WTC11 (cell line): ENCODE results near the gene CPNE1. TPM values are rescaled to one million over a fixed set of nuclear protein-coding genes. Genes with fewer than 3 reads are reported as not detected.

Source experiments
- ATF3 ChIP-seq: sonication (generic); formaldehyde crosslinking; conservative IDR thresholded peaks from 2 replicates; pipeline ENCODE4 v1.8.1; 2022; ENCODE audit warnings: mild to moderate bottlenecking, missing genetic modification reagents
- ATF6 ChIP-seq: sonication (generic); formaldehyde crosslinking; IDR thresholded peaks from 2 replicates; pipeline ENCODE4 v1.8.1; 2023; ENCODE audit warnings: mild to moderate bottlenecking, missing genetic modification reagents
- ETV6 ChIP-seq: sonication (generic); formaldehyde crosslinking; IDR thresholded peaks from 2 replicates; pipeline ENCODE4 v1.8.1; 2022; ENCODE audit warnings: mild to moderate bottlenecking, missing genetic modification reagents
- FOXJ3 ChIP-seq: sonication (generic); formaldehyde crosslinking; IDR thresholded peaks from 2 replicates; pipeline ENCODE4 v1.9.0; 2021; ENCODE audit warnings: missing genetic modification reagents, mild to moderate bottlenecking, borderline replicate concordance
- FOXK1 ChIP-seq: sonication (generic); formaldehyde crosslinking; IDR thresholded peaks from 2 replicates; pipeline ENCODE4 v1.8.0; 2022; ENCODE audit warnings: mild to moderate bottlenecking, moderate library complexity, missing genetic modification reagents
- GRHL2 ChIP-seq: fragments of 250-450 bp; sonication (Bioruptor Pico); IDR thresholded peaks from 2 replicates; pipeline ENCODE4 v1.8.0; 2022; ENCODE audit warnings: mild to moderate bottlenecking, moderate library complexity; ENCODE audit not compliant: insufficient replicate concordance, severe bottlenecking
- GTF2I ChIP-seq: fragments of 250-450 bp; sonication (Bioruptor Pico); conservative IDR thresholded peaks from 2 replicates; pipeline ENCODE4 v1.4.0; 2021; ENCODE audit warnings: mild to moderate bottlenecking
- HMGA2 ChIP-seq: fragments of 250-450 bp; sonication (Bioruptor Pico); IDR thresholded peaks from 2 replicates; pipeline ENCODE4 v1.4.0; 2021; ENCODE audit warnings: mild to moderate bottlenecking, moderate library complexity
- NFYB ChIP-seq: sonication (generic); formaldehyde crosslinking; conservative IDR thresholded peaks from 2 replicates; pipeline ENCODE4 v1.8.0; 2022; ENCODE audit warnings: low read depth, missing genetic modification reagents
- NR1H2 ChIP-seq: sonication (generic); formaldehyde crosslinking; IDR thresholded peaks from 2 replicates; pipeline ENCODE4 v1.9.0; 2021; ENCODE audit warnings: mild to moderate bottlenecking, moderate library complexity, missing genetic modification reagents
- TEAD4 ChIP-seq: sonication (generic); formaldehyde crosslinking; IDR thresholded peaks from 2 replicates; pipeline ENCODE4 v1.8.0; 2022; ENCODE audit warnings: mild to moderate bottlenecking, missing genetic modification reagents
- ZNF219 ChIP-seq: sonication (generic); formaldehyde crosslinking; IDR thresholded peaks from 2 replicates; pipeline ENCODE4 v1.8.0; 2023; ENCODE audit warnings: missing genetic modification reagents, mild to moderate bottlenecking, borderline replicate concordance
- ZNF281 ChIP-seq: sonication (generic); formaldehyde crosslinking; IDR thresholded peaks from 2 replicates; pipeline ENCODE4 v1.8.0; 2023; ENCODE audit warnings: mild to moderate bottlenecking, missing genetic modification reagents
- ZNF396 ChIP-seq: fragments of 250-450 bp; sonication (Bioruptor Pico); IDR thresholded peaks from 2 replicates; pipeline ENCODE4 v1.8.0; 2021; ENCODE audit warnings: mild to moderate bottlenecking, moderate library complexity, borderline replicate concordance
- ZNF512 ChIP-seq: sonication (generic); formaldehyde crosslinking; IDR thresholded peaks from 2 replicates; pipeline ENCODE4 v1.8.1; 2022; ENCODE audit warnings: missing genetic modification reagents, borderline replicate concordance
- total RNA-seq: library from RNA; stranded (reverse); gene quantifications from 3 replicates; pipeline ENCODE4 v1.2.3, GENCODE V29; 2021
- TF ChIP-seq, protein P1 (sequence below): sonication (generic); formaldehyde crosslinking; IDR thresholded peaks from 2 replicates; pipeline ENCODE4 v1.8.1; 2023; ENCODE audit warnings: mild to moderate bottlenecking, missing genetic modification reagents, borderline replicate concordance
- TF ChIP-seq, protein P2 (sequence below): fragments of 250-450 bp; sonication (Bioruptor Pico); IDR thresholded peaks from 2 replicates; pipeline ENCODE4 v1.9.0; 2021; ENCODE audit warnings: mild to moderate bottlenecking, borderline replicate concordance
- TF ChIP-seq, protein P3 (sequence below): sonication (generic); formaldehyde crosslinking; conservative IDR thresholded peaks from 2 replicates; pipeline ENCODE4 v1.8.1; 2023; ENCODE audit warnings: mild to moderate bottlenecking, low read depth, missing genetic modification reagents, moderate library complexity

Gene CPNE1
- total RNA-seq, 1 experiment from 2014 or later = 312 TPM

DNA sequence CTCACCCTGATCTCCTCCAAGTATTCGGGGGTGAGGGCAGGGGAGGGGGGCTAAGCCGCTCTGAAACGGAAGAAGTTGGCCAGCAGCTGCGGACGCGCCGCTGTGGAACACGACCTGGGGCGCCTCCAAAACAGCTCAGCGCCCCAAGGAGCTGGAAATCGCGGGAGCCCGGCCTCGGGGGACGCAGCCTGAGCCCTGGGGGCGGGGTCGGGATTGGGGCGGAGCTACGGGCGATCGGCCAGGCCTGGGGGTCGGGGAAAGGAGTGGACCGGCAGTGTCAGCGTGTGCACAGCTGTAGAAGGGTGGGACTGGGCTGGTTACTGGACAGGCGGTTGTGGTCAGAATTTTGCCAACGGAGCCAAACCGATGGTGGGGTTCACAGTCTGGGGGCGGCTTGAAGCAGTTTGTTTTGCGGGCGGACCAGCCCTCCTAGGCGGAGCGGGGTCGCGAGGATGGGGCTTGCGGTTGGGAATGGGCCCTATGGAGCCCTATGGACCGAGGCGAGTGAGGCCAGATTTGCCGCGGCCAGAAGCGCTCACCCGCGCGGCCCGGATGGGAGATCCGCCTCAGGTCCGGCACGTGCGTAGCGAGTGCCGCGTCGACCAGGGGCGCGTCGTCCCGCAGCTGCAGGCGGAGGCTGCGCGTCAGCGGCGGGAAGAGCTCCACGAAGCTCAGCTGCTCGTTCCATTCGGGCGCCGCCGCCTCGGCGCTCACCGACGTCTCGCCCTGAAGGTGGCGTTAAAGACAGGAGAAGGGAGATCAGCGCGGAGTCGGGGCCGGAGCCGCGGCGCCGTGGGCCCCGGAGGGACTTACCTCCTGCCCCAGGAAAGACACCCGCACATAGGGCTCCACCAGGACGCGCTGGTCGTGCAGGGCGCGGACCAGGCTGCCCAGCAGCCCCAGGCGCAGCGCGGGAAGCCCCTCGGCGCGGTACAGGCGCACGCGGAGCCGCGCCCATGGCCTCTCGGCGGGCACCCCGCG lies 63.4 kb downstream of the CPNE1 start (continued):
- TF ChIP-seq ATF3 (CRISPR knock-in tag) (peak; percentile 98), NR1H2 (CRISPR knock-in tag) (peak; percentile 96), TEAD4 (CRISPR knock-in tag) (peak; percentile 97), ETV6 (CRISPR knock-in tag) (peak; percentile 99), GRHL2 (CRISPR knock-in tag) (no peak), HMGA2 (CRISPR knock-in tag) (no peak), NFYB (CRISPR knock-in tag) (peak; percentile 65), ZNF512 (peak; percentile 81; the same call in 1 of the 2 replicates), FOXK1 (CRISPR knock-in tag) (peak; percentile 98), ZNF281 (peak; percentile 96), FOXJ3 (CRISPR knock-in tag) (peak; percentile 84; the same call in 1 of the 2 replicates), GTF2I (CRISPR knock-in tag) (no peak), ZNF219 (CRISPR knock-in tag) (peak; percentile 97), ATF6 (CRISPR knock-in tag) (no peak), ZNF396 (CRISPR knock-in tag) (no peak)
- TF ChIP-seq, protein P1, sequence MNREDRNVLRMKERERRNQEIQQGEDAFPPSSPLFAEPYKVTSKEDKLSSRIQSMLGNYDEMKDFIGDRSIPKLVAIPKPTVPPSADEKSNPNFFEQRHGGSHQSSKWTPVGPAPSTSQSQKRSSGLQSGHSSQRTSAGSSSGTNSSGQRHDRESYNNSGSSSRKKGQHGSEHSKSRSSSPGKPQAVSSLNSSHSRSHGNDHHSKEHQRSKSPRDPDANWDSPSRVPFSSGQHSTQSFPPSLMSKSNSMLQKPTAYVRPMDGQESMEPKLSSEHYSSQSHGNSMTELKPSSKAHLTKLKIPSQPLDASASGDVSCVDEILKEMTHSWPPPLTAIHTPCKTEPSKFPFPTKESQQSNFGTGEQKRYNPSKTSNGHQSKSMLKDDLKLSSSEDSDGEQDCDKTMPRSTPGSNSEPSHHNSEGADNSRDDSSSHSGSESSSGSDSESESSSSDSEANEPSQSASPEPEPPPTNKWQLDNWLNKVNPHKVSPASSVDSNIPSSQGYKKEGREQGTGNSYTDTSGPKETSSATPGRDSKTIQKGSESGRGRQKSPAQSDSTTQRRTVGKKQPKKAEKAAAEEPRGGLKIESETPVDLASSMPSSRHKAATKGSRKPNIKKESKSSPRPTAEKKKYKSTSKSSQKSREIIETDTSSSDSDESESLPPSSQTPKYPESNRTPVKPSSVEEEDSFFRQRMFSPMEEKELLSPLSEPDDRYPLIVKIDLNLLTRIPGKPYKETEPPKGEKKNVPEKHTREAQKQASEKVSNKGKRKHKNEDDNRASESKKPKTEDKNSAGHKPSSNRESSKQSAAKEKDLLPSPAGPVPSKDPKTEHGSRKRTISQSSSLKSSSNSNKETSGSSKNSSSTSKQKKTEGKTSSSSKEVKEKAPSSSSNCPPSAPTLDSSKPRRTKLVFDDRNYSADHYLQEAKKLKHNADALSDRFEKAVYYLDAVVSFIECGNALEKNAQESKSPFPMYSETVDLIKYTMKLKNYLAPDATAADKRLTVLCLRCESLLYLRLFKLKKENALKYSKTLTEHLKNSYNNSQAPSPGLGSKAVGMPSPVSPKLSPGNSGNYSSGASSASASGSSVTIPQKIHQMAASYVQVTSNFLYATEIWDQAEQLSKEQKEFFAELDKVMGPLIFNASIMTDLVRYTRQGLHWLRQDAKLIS = no peak; the same call in 1 of the 2 replicates
- TF ChIP-seq, protein P2, sequence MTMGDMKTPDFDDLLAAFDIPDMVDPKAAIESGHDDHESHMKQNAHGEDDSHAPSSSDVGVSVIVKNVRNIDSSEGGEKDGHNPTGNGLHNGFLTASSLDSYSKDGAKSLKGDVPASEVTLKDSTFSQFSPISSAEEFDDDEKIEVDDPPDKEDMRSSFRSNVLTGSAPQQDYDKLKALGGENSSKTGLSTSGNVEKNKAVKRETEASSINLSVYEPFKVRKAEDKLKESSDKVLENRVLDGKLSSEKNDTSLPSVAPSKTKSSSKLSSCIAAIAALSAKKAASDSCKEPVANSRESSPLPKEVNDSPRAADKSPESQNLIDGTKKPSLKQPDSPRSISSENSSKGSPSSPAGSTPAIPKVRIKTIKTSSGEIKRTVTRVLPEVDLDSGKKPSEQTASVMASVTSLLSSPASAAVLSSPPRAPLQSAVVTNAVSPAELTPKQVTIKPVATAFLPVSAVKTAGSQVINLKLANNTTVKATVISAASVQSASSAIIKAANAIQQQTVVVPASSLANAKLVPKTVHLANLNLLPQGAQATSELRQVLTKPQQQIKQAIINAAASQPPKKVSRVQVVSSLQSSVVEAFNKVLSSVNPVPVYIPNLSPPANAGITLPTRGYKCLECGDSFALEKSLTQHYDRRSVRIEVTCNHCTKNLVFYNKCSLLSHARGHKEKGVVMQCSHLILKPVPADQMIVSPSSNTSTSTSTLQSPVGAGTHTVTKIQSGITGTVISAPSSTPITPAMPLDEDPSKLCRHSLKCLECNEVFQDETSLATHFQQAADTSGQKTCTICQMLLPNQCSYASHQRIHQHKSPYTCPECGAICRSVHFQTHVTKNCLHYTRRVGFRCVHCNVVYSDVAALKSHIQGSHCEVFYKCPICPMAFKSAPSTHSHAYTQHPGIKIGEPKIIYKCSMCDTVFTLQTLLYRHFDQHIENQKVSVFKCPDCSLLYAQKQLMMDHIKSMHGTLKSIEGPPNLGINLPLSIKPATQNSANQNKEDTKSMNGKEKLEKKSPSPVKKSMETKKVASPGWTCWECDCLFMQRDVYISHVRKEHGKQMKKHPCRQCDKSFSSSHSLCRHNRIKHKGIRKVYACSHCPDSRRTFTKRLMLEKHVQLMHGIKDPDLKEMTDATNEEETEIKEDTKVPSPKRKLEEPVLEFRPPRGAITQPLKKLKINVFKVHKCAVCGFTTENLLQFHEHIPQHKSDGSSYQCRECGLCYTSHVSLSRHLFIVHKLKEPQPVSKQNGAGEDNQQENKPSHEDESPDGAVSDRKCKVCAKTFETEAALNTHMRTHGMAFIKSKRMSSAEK (CRISPR knock-in tag) = no peak
- TF ChIP-seq, protein P3, sequence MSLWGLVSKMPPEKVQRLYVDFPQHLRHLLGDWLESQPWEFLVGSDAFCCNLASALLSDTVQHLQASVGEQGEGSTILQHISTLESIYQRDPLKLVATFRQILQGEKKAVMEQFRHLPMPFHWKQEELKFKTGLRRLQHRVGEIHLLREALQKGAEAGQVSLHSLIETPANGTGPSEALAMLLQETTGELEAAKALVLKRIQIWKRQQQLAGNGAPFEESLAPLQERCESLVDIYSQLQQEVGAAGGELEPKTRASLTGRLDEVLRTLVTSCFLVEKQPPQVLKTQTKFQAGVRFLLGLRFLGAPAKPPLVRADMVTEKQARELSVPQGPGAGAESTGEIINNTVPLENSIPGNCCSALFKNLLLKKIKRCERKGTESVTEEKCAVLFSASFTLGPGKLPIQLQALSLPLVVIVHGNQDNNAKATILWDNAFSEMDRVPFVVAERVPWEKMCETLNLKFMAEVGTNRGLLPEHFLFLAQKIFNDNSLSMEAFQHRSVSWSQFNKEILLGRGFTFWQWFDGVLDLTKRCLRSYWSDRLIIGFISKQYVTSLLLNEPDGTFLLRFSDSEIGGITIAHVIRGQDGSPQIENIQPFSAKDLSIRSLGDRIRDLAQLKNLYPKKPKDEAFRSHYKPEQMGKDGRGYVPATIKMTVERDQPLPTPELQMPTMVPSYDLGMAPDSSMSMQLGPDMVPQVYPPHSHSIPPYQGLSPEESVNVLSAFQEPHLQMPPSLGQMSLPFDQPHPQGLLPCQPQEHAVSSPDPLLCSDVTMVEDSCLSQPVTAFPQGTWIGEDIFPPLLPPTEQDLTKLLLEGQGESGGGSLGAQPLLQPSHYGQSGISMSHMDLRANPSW (CRISPR knock-in tag) = no peak
